GM18505 (cell line): ENCODE measurements around the gene MAP3K8.
"Not testable (repeated sequence)": the region's sequence is repeated elsewhere in the genome, so short reads cannot be mapped to it uniquely, and the experiment has no call there.

Experiments
- ATAC-seq: cut with Tn5 transposase; IDR thresholded peaks from one replicate; pipeline ENCODE4 v1.9.1; 2021; ENCODE audit not compliant: unreplicated experiment
- POLR2A ChIP-seq: IDR thresholded peaks from 4 replicates; pipeline ENCODE4 v1.6.1; 2011; ENCODE audit warnings: borderline replicate concordance; ENCODE audit not compliant: insufficient read depth, insufficient read length; ENCODE audit errors: extremely low read depth

The MAP3K8 gene

DNA sequence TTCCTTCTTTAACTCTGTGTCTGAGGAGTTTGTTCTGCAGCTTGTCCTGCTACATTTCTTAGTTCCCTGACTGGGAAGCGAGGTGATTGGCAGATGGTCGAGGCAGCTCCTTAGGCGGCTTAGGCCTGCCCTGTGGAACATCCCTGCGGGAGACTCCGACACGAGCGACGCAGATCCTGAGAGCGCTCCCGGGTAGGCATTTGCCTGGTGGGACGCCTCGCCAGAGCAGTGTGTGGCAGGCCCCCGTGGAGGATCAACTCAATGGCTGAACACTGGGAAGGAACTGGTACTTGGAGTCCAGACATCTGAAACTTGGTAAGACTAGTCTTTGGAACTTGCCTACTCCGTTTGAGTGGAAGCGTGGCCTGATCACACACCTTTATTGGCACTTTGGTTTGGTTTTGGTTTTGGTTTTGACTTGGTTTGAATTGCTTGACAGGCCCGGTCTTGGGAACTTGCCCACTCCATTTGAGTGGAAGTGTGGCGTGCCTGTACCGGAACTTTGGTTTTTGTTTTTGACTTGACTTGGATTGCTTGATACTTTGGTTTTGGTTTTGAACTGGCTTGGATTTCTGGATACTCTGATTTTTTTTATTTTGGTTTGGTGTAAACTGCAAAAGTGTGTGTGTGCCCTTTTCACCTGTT lies 42.6 kb downstream of the MAP3K8 start:
- ATAC-seq: no peak
- TF ChIP-seq POLR2A: no peak

DNA sequence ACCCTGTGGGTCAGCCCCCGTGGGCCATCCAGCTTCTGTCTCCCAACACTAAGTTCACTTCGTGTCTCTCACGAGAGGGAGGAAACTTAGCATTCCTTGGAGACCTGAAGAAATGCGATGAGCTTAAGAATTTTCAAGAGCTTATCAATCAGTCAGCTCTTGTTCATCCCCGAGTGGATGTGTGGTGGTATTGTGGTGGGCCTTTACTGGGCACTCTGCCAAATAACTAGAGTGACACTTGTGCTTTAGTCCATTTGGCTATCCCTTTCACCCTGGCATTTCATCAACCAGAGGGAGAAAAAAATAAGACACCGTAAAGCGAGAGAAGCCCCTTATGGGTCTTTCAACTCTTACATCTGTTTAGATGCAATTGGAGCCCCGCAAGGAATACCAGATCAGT lies 45.5 kb downstream of the MAP3K8 start:
- ATAC-seq: not testable (repeated sequence)

DNA sequence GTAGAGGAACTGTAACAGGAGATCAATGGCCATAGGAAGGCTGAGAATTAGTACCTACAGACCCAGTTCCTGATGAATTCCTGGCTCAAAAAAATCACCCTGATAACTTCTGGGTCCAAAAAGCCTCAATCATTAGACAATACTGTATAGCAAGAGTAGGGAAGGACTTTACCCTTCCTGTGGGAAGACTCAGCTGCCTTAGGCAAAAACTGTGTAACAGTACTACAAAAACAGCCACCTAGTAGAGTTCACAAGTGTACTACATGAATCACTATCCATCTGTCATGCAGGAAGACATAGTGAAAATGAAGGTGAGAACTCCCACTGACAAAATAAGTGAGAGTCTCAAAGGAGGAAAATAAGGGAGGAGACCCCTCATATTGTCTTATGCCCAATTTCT lies 47.6 kb downstream of the MAP3K8 start:
- TF ChIP-seq POLR2A: no peak
- ATAC-seq: no peak

DNA sequence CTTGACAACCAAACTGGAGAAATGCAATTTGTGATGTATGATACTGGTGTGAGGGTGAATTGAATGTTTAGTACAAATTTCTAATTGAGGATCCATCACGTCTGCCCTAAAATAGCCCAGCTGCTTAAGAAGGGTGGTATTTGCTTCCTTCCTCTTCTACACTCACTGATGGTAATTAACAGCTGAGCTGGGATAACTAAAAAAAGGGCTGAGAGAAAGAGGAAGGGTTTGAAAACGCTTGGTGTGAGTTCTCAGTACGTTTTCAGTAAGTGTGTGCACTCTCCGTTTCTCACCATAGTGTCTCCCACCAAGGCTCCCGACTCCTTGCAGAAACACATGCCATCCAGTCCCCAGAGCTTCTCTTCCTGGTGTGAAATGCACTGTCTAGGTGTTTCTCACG lies 54.3 kb downstream of the MAP3K8 start:
- no peak for ATAC-seq
- peak; percentile 12 for TF ChIP-seq POLR2A

DNA sequence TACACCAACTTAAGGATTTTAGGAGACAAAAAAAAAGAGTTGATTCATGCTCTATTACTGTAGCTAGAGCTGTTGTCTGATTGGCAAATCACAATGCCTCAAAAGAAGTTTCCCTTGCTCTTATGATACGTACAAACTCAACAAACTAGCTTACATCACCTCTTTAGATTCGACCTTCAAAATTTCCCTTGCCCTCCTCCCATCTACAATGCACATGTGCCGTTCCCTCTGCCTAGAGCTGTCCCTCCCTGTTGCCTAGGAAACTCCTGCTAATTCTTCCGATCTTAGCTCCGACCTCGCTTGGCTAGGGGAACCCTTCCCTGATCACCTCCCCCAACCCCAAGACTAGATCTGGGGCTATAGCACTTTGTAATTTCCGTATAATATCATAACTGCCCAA lies 55.4 kb downstream of the MAP3K8 start:
- no peak for ATAC-seq

DNA sequence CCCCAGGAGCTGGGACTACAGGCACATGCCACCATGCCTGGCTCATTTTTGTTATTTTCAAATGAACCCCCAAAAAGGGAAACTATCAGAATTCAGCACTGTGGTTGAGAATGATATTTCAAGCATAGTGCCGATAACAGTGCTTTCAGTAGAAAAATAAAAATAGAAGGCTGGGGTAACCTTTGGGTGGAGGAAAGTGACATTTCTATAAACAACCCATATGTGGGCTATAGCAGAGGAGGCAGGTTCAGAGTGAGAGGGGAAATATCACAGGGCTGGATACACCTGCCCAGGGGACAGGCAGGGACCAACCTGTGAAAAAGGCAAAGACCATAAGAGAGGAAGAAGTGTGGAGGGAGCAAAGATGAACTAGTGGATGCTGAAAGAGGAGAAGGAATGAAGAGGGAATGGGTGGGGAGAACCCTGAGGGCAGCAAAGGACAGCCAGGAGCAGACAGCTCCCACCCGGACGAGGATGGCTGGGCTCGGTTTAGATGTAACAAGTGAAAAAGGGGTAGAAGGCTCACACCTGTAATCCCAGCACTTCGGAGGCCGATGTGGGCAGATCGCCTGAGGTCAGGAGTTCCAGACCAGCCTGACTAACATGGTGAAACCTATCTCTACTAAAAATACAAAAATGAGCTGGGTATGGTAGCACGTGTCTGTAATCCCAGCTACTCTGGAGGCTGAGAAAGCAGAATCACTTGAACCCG lies 56.5 kb downstream of the MAP3K8 start:
- no peak for TF ChIP-seq POLR2A
- peak; percentile 31 for ATAC-seq

More for the DNA sequence above, 55.4 kb downstream of the MAP3K8 start:
- TF ChIP-seq POLR2A: no peak

DNA sequence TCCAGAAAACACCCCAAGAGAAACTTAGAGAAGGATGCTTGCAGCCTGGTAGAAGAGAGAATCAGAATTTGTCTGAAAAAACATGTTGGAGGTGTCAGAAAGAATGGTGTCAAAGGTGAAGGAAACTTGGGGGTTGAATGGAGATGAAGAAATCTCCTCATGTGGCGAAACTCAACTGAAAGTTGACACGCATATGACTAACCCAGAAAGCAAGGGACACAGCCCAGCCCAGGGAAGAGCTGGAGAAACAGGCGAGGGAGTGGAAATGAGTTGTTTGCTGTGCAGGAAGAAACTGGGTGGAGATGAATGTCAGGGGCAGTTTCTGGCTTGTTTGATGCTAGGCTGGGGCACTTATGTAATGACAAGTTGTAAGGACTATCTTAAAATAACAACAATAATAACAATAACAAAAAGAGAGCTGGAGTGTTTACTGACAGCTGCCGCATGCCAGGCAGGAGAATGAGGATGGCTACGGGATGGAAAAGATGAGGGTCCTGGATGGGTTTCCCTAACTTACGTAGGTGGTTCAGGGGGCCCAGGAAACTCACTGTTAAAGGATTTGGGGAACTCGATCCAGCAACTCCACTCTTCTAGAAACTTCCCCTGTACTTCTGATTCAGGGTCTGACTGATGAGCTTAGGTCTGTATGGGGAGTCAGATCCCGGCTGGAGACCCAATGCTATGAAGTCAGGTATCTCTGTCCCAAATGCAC lies 57.4 kb downstream of the MAP3K8 start:
- no peak for ATAC-seq
- TF ChIP-seq POLR2A: peak; percentile 31

DNA sequence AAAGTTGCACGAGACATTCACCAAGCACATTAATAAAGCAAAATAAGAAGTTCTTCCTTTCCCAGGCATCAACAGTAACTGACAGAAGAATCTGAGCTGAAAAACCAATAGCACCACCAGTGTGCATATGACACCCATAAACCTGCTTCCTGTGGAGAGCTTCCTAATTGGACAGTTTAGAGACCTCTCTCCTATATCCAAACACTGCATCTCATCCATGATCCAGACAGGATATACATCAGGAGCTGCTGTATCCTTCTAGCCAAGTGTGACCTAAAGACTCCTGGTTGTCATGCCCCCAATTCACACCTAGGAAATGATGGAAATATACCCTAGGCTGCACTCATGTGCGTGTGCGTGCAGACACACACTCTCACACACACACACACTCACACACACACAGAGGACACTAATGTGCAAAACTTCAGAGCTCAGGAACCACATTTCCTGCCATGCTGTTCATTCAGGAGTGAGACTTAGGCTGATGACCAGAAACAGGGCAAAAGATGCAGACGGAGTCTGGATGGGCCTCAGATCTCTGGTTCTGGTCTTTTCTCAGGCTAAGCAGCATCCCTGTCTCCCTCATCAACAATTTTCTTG lies 58.0 kb downstream of the MAP3K8 start:
- ATAC-seq: no peak
- no peak for TF ChIP-seq POLR2A

DNA sequence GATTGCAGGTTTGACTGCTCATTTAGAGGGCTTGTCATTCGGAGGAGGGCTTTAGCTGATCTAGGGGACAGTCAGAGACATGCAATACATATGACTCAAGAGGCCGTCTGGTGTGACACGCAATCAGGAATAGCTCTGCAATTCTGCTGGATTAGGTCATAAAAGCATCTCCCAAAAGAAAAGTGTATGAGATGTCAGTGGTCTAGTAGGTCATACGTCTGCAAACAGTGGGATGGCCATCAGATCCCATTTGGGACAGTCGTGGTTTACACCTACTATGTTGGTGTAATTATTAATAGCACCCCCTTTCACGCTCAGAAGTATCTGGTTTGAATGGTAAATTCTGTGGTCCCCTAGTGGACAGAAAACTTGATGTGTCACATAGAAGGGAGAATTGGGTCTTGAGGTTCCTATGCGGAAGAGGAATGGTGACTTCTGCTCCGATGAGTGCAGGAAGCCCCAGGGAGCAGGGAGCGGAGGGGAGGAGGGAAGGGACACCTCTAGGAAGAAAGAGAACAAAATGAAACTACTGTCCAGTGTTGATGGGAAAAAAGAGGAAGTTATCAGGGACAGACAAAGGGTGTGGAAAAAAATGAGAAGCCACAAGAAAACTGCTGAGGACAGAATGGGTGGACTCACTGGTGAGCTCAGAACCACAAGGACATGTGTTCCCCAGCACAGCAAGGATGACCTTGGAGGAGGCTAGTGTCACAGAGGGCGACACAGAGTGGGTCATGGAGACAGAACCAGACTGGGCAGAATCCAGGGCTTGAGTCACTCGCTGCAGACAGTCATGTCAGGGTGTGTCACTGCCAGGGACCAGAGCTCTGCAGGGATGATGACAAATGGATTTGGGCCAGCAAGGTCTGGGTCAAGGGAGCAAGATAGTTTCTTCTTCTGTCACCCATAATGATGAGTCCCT lies 59.9 kb downstream of the MAP3K8 start:
- no peak for ATAC-seq
- no peak for TF ChIP-seq POLR2A

DNA sequence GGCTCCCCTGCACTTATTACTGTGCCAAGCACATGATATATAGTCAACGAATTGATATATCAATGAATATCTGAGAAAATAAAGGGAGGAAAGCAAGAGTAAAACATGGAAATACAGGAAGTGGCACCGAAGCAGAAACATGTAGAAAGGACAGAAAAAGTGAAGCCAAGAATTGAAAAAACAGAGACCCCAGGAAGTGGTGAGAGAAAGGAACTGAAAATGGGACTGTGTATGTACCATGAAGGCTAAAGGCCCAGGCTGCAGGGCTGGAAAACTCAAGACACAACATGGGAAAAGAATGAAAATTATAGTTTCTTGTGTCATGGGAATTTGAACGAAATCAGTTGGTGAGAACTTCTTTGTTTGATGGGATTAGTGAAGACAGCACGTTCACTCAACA lies 60.6 kb downstream of the MAP3K8 start:
- no peak for TF ChIP-seq POLR2A
- ATAC-seq: no peak

DNA sequence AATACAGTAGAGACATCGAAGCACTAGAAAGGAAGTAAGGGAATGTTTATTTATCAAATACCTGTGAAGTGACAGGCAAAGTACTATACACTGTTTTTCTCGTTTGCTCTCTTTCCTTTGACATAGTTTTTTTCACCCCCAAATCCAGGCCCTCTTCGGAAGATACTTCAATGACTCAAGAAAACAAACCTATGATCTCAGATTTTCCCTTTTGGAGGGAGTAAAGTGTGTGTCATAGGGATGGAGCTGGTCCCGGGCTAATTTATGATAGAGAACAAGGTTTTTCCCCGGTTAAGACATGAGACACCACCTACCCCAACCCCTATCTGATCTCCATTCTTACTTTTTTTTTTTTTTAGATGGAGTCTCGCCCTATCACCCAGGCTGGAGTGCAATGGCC lies 61.7 kb downstream of the MAP3K8 start:
- no peak for ATAC-seq
- TF ChIP-seq POLR2A: no peak

DNA sequence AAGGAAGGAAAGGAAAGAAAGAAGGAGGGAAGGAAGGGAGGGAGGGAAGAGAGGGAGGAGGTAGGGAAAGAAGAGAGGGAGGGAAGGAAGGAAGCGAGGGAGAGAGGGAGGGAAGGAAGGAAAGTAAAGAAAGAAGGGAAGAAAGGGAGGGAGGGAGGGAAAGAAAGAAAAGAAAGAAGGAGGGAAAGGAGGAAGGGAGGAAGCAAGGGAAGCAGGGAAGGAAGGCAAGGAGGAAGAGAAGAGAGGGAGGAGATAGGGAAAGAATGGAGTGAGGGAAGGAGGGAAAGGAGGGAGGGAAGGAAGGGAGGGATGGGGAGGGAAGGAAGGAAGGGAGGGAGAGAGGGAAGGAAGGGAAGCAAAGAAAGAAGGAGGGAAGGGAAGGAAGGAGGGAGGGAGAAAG lies 65.8 kb downstream of the MAP3K8 start:
- TF ChIP-seq POLR2A: no peak
- ATAC-seq: no peak

DNA sequence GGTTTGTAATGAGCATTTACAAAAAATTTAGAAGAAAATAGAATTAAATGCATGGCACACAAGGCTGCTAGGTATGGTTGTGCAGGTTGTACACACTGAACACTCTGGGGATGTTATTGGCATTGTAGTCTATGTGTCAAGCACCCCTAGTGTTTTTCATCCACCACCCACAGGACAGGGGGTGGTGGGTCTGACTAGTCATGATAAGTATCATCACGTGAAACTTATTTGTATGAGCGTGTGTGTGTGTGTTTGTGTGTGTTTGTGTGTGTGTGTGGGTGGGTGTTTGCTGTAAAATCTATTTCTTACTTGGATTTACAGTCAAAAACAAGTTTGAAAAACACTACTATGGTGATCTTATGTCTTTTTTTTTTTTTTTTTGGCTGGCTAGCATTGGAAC lies 66.5 kb downstream of the MAP3K8 start:
- TF ChIP-seq POLR2A: no peak
- ATAC-seq: no peak
